Umbilical cord (tissue), 2 donors: Measurements from ENCODE around the gene TFG. TPM values are rescaled to one million over a fixed set of nuclear protein-coding genes. Genes with fewer than 3 reads are reported as not detected.

ENCODE experiments used
- DNase-seq: peaks from one replicate; pipeline ENCODE4 v3.0.0-alpha.2; 2015; ENCODE audit warnings: low spot score
- total RNA-seq: library from RNA; depleted of rRNA; stranded (reverse); fragments of >200 nt; gene quantifications from one replicate; pipeline ENCODE4 v1.2.3, GENCODE V29; 2014; ENCODE audit warnings: low replicate concordance; ENCODE audit not compliant: insufficient read depth

Gene TFG
- total RNA-seq, 1 donor from 2014 or later = 101 TPM

GRCh38 chr3:100796556-100796955, 87.3 kb downstream of the TFG start:
- peak; percentile 23 for DNase-seq

- no peak for DNase-seq
Observed at GRCh38 chr3:100798012-100798411, 88.7 kb downstream of the TFG start.

Other genes starting within 250 kb of the TFG start
- gene TMEM45A, start 216.9 kb upstream of the TFG start, total RNA-seq = 178 TPM
- gene ADGRG7, start 99.9 kb upstream of the TFG start, total RNA-seq = 2.9 TPM